Measurements from ENCODE around the gene PRKD2.

PRKD2 gene

GRCh38 chr19:46755077-46755852 lies 38.4 kb upstream of the PRKD2 start:
- Histone ChIP-seq H3K4me1 (ENCODE audit: control insufficient read depth, insufficient read depth, low read length) (peaks cover 12% of the 10 kb centered on the region), H3K36me3 (ENCODE audit: control insufficient read depth in 2 of 2, insufficient read depth in 2 of 2, low read length in 2 of 2) (peaks cover 0 to 16% of the 10 kb centered on the region in 2 donors), H3K27ac (ENCODE audit: low read length) (no peak overlapping the region)

GRCh38 chr19:46753420-46754155 lies 36.7 kb upstream of the PRKD2 start:
- Histone ChIP-seq H3K27me3 (ENCODE audit: control insufficient read depth in 1 of 2, insufficient read depth in 2 of 2, low read length in 2 of 2) (no peaks in the 10 kb centered on the region), H3K9ac (ENCODE audit: low read length in 2 of 2) (no peak overlapping the region), H3K4me1 (ENCODE audit: control insufficient read depth, insufficient read depth, low read length) (peaks cover 15% of the 10 kb centered on the region), H3K9me3 (ENCODE audit: control insufficient read depth in 2 of 2, low read length in 2 of 2) (no peaks in the 10 kb centered on the region), H3K27ac (ENCODE audit: low read length) (no peak overlapping the region), H3K36me3 (ENCODE audit: control insufficient read depth in 2 of 2, insufficient read depth in 2 of 2, low read length in 2 of 2) (peaks cover 0 to 20% of the 10 kb centered on the region in 2 donors), H3K4me3 (ENCODE audit: low read length in 2 of 2) (no peak overlapping the region)

More at GRCh38 chr19:46755077-46755852, 38.4 kb upstream of the PRKD2 start:
- Histone ChIP-seq H3K9ac (ENCODE audit: low read length in 2 of 2) (no peak overlapping the region), H3K4me3 (ENCODE audit: low read length in 2 of 2) (no peak overlapping the region), H3K9me3 (ENCODE audit: control insufficient read depth in 2 of 2, low read length in 2 of 2) (no peaks in the 10 kb centered on the region), H3K27me3 (ENCODE audit: control insufficient read depth in 1 of 2, insufficient read depth in 2 of 2, low read length in 2 of 2) (no peaks in the 10 kb centered on the region)

GRCh38 chr19:46748325-46749109 lies 31.6 kb upstream of the PRKD2 start:
- Histone ChIP-seq H3K9me3 (ENCODE audit: control insufficient read depth in 2 of 2, low read length in 2 of 2) (no peaks in the 10 kb centered on the region), H3K4me1 (ENCODE audit: control insufficient read depth, insufficient read depth, low read length) (peaks cover 30% of the 10 kb centered on the region), H3K36me3 (ENCODE audit: control insufficient read depth in 2 of 2, insufficient read depth in 2 of 2, low read length in 2 of 2) (peaks cover 0 to 12% of the 10 kb centered on the region in 2 donors), H3K4me3 (ENCODE audit: low read length in 2 of 2) (no peak overlapping the region), H3K27ac (ENCODE audit: low read length) (no peak overlapping the region), H3K27me3 (ENCODE audit: control insufficient read depth in 1 of 2, insufficient read depth in 2 of 2, low read length in 2 of 2) (no peaks in the 10 kb centered on the region), H3K9ac (ENCODE audit: low read length in 2 of 2) (no peak overlapping the region)

GRCh38 chr19:46746281-46747057 lies 29.6 kb upstream of the PRKD2 start, which contains the start of gene STRN4:
TSS of gene STRN4 (minus strand) at chr19:46746450. CDS start at chr19:46746430, 20 bp downstream.
- no peak within 1 kb of the TSS for H3K27ac ChIP-seq (ENCODE audit: low read length)
- no peaks in the 10 kb centered on the region for H3K27me3 ChIP-seq (ENCODE audit: control insufficient read depth in 1 of 2, insufficient read depth in 2 of 2, low read length in 2 of 2)
- peaks cover 4 to 5% of the 10 kb centered on the region in 2 donors for H3K36me3 ChIP-seq (ENCODE audit: control insufficient read depth in 2 of 2, insufficient read depth in 2 of 2, low read length in 2 of 2)
- peak within 1 kb of the TSS; percentile 76 to 92 for H3K9ac ChIP-seq (ENCODE audit: low read length in 2 of 2)
- H3K9me3 ChIP-seq (ENCODE audit: control insufficient read depth in 2 of 2, low read length in 2 of 2), result no peaks in the 10 kb centered on the region
- H3K4me1 ChIP-seq (ENCODE audit: control insufficient read depth, insufficient read depth, low read length), result peaks cover 40% of the 10 kb centered on the region
- peak within 1 kb of the TSS; percentile 88 to 89 for H3K4me3 ChIP-seq (ENCODE audit: low read length in 2 of 2)

GRCh38 chr19:46745521-46746280 lies 28.8 kb upstream of the PRKD2 start, which contains the start of gene FKRP:
TSS of gene FKRP (plus strand) at chr19:46746057. CDS start at chr19:46755451, 9,394 bp downstream.
- peaks cover 4 to 5% of the 10 kb centered on the region in 2 donors for H3K36me3 ChIP-seq (ENCODE audit: control insufficient read depth in 2 of 2, insufficient read depth in 2 of 2, low read length in 2 of 2)

GRCh38 chr19:46745030-46745429 lies 28.1 kb upstream of the PRKD2 start:
- no peak overlapping the region for H3K27ac ChIP-seq (ENCODE audit: low read length)
- H3K9ac ChIP-seq (ENCODE audit: low read length in 2 of 2), result peak overlapping the region; percentile 76 to 92
- no peaks in the 10 kb centered on the region for H3K9me3 ChIP-seq (ENCODE audit: control insufficient read depth in 2 of 2, low read length in 2 of 2)
- H3K36me3 ChIP-seq (ENCODE audit: control insufficient read depth in 2 of 2, insufficient read depth in 2 of 2, low read length in 2 of 2), result peaks cover 4 to 5% of the 10 kb centered on the region in 2 donors
- peak overlapping the region; percentile 88 to 89 for H3K4me3 ChIP-seq (ENCODE audit: low read length in 2 of 2)
- H3K4me1 ChIP-seq (ENCODE audit: control insufficient read depth, insufficient read depth, low read length), result peaks cover 48% of the 10 kb centered on the region
- no peaks in the 10 kb centered on the region for H3K27me3 ChIP-seq (ENCODE audit: control insufficient read depth in 1 of 2, insufficient read depth in 2 of 2, low read length in 2 of 2)

More at GRCh38 chr19:46745521-46746280, 28.8 kb upstream of the PRKD2 start, which contains the start of gene FKRP:
- peaks cover 45% of the 10 kb centered on the region for H3K4me1 ChIP-seq (ENCODE audit: control insufficient read depth, insufficient read depth, low read length)
- peak within 1 kb of the TSS; percentile 76 to 92 for H3K9ac ChIP-seq (ENCODE audit: low read length in 2 of 2)
- H3K4me3 ChIP-seq (ENCODE audit: low read length in 2 of 2), result peak within 1 kb of the TSS; percentile 88 to 89
- no peaks in the 10 kb centered on the region for H3K27me3 ChIP-seq (ENCODE audit: control insufficient read depth in 1 of 2, insufficient read depth in 2 of 2, low read length in 2 of 2)
- no peaks in the 10 kb centered on the region for H3K9me3 ChIP-seq (ENCODE audit: control insufficient read depth in 2 of 2, low read length in 2 of 2)
- no peak within 1 kb of the TSS for H3K27ac ChIP-seq (ENCODE audit: low read length)

GRCh38 chr19:46744005-46744691 lies 27.2 kb upstream of the PRKD2 start:
- H3K4me1 ChIP-seq (ENCODE audit: control insufficient read depth, insufficient read depth, low read length), result peaks cover 55% of the 10 kb centered on the region
- no peak overlapping the region for H3K9ac ChIP-seq (ENCODE audit: low read length in 2 of 2)
- peaks cover 2 to 5% of the 10 kb centered on the region in 2 donors for H3K36me3 ChIP-seq (ENCODE audit: control insufficient read depth in 2 of 2, insufficient read depth in 2 of 2, low read length in 2 of 2)
- H3K4me3 ChIP-seq (ENCODE audit: low read length in 2 of 2), result peak overlapping the region in 1 of 2 donors; percentile 88
- no peaks in the 10 kb centered on the region for H3K27me3 ChIP-seq (ENCODE audit: control insufficient read depth in 1 of 2, insufficient read depth in 2 of 2, low read length in 2 of 2)
- no peaks in the 10 kb centered on the region for H3K9me3 ChIP-seq (ENCODE audit: control insufficient read depth in 2 of 2, low read length in 2 of 2)
- no peak overlapping the region for H3K27ac ChIP-seq (ENCODE audit: low read length)

GRCh38 chr19:46742926-46743480 lies 26.1 kb upstream of the PRKD2 start:
- Histone ChIP-seq H3K36me3 (ENCODE audit: control insufficient read depth in 2 of 2, insufficient read depth in 2 of 2, low read length in 2 of 2) (peaks cover 7 to 8% of the 10 kb centered on the region in 2 donors), H3K27me3 (ENCODE audit: control insufficient read depth in 1 of 2, insufficient read depth in 2 of 2, low read length in 2 of 2) (no peaks in the 10 kb centered on the region), H3K4me3 (ENCODE audit: low read length in 2 of 2) (no peak overlapping the region), H3K4me1 (ENCODE audit: control insufficient read depth, insufficient read depth, low read length) (peaks cover 61% of the 10 kb centered on the region), H3K9me3 (ENCODE audit: control insufficient read depth in 2 of 2, low read length in 2 of 2) (no peaks in the 10 kb centered on the region), H3K9ac (ENCODE audit: low read length in 2 of 2) (no peak overlapping the region), H3K27ac (ENCODE audit: low read length) (no peak overlapping the region)

GRCh38 chr19:46741447-46741846 lies 24.5 kb upstream of the PRKD2 start:
- peaks cover 64% of the 10 kb centered on the region for H3K4me1 ChIP-seq (ENCODE audit: control insufficient read depth, insufficient read depth, low read length)
- H3K27ac ChIP-seq (ENCODE audit: low read length), result no peak overlapping the region
- no peaks in the 10 kb centered on the region for H3K9me3 ChIP-seq (ENCODE audit: control insufficient read depth in 2 of 2, low read length in 2 of 2)
- no peak overlapping the region for H3K4me3 ChIP-seq (ENCODE audit: low read length in 2 of 2)
- no peaks in the 10 kb centered on the region for H3K27me3 ChIP-seq (ENCODE audit: control insufficient read depth in 1 of 2, insufficient read depth in 2 of 2, low read length in 2 of 2)
- H3K36me3 ChIP-seq (ENCODE audit: control insufficient read depth in 2 of 2, insufficient read depth in 2 of 2, low read length in 2 of 2), result peaks cover 12 to 19% of the 10 kb centered on the region in 2 donors
- no peak overlapping the region for H3K9ac ChIP-seq (ENCODE audit: low read length in 2 of 2)
